HAP-1 (cell line): ENCODE measurements around the gene CKLF.
"Not testable (repeated sequence)": the region's sequence is repeated elsewhere in the genome, so short reads cannot be mapped to it uniquely, and the experiment has no call there.

ENCODE experiments used
- DNase-seq, 2 experiments: peaks; one replicate each; pipeline ENCODE4 v3.0.0-alpha.2; 2016 to 2020; ENCODE audit warnings: low spot score in 2 of 2
- H3K27me3 ChIP-seq: fragments of 250-450 bp; sonication (Bioruptor Pico); 2 replicates; pipeline ENCODE4 v1.5.1; 2020; ENCODE audit warnings: low read depth, mild to moderate bottlenecking, moderate library complexity
- H3K36me3 ChIP-seq: fragments of 250-450 bp; sonication (Bioruptor Pico); replicated peaks from 2 replicates; pipeline ENCODE4 v1.5.1; 2020; ENCODE audit warnings: mild to moderate bottlenecking
- H3K4me1 ChIP-seq: fragments of 250-450 bp; sonication (Bioruptor Pico); 2 replicates; pipeline ENCODE4 v1.5.1; 2020; ENCODE audit warnings: mild to moderate bottlenecking
- H3K4me3 ChIP-seq: fragments of 250-450 bp; sonication (Bioruptor Pico); 2 replicates; pipeline ENCODE4 v1.5.1; 2020; ENCODE audit warnings: mild to moderate bottlenecking, moderate library complexity
- H3K9me3 ChIP-seq: fragments of 250-450 bp; sonication (Bioruptor Pico); 2 replicates; pipeline ENCODE4 v1.5.1; 2020; ENCODE audit warnings: mild to moderate bottlenecking, moderate library complexity
- in situ Hi-C: fragments of 300-500 bp; cut with MboI; formaldehyde crosslinking; loops from 3 replicates; pipeline ENCODE4 v1.14.3; 2020; ENCODE audit warnings: low sequenced_read_pairs, inconsistent platforms, mixed read lengths

Gene CKLF

DNA sequence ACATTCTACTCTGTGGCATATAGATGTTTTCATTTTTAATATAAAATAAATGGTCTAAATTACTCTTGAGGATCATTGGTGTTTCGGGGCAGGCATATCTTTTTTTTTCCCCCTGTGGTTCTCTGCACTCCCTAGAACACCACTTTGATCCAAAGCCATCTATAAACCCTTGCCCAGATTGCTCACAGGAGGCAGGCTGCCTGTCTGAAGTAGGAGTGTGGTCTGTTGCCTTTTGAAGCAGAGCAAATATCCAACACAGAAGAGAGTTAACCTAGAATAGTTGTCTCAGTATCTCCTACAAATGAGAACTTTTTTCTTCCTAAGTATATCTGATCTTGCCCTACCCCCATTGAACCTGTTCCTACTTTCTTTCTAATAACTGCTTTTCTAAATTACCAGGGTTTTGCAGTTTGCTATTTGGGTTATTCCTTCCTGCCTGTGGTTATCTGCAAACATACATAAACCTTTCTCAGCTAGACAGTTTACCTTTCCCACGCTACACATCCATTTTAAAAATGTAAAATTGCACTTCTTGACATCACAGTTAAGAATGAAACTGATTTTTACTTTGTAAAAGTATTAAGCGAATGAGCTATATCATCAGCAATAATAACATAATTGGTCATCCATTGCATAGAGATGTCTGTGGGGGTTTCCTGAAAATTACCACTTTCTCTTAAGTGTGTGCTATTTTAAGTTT is 9.2 kb downstream of the CKLF start:
- DNase-seq: no peak
- no peaks in the 10 kb centered on the region for H3K9me3 ChIP-seq
- H3K4me1 ChIP-seq: no peaks in the 10 kb centered on the region
- peaks cover 19% of the 10 kb centered on the region for H3K36me3 ChIP-seq
- in situ Hi-C loops: no loop called here
- no peaks in the 10 kb centered on the region for H3K27me3 ChIP-seq
- H3K4me3 ChIP-seq: no peak overlapping the region

DNA sequence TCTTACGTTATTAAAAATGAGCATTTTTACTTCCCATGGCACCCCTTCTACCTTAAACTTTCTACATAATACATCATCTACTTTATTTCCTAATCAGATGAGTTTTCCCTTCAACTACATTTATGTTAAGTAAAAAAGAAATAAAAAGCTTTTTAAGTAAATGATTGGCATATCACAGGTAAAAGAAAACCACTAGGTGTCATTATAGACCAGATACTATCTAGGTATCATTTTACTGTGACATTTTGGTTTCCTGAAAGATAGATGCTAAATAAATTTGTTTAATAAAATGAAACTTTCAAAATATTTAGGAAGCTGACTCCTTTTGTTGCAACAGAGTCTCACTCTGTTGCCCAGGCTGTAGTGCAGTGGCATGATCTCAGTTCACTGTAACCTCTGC is 10.0 kb downstream of the CKLF start:
- Histone ChIP-seq H3K4me1 (no peaks in the 10 kb centered on the region), H3K9me3 (no peaks in the 10 kb centered on the region), H3K36me3 (peaks cover 17% of the 10 kb centered on the region), H3K4me3 (no peak overlapping the region), H3K27me3 (no peaks in the 10 kb centered on the region)
- in situ Hi-C loops: no loop called here
- no peak for DNase-seq

DNA sequence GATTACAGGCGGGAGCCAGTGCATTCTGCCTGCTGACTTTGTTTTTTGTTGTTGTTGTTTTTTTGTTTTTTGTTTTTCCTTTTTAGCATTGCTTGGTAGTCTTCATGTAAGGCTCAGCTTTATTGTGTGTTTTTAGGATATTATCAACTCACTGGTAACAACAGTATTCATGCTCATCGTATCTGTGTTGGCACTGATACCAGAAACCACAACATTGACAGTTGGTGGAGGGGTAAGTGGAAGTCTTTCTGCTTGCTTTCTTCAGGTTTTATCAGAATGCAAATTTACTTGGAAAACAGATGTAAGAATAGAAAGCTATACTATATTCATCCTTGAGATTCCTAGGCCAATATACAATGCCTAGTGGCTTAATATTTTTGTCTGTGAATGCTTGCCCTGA is 10.6 kb downstream of the CKLF start:
- Histone ChIP-seq H3K4me1 (no peaks in the 10 kb centered on the region), H3K9me3 (no peaks in the 10 kb centered on the region), H3K4me3 (no peak overlapping the region), H3K27me3 (no peaks in the 10 kb centered on the region), H3K36me3 (peaks cover 12% of the 10 kb centered on the region)
- no peak for DNase-seq
- in situ Hi-C loops: no loop called here

DNA sequence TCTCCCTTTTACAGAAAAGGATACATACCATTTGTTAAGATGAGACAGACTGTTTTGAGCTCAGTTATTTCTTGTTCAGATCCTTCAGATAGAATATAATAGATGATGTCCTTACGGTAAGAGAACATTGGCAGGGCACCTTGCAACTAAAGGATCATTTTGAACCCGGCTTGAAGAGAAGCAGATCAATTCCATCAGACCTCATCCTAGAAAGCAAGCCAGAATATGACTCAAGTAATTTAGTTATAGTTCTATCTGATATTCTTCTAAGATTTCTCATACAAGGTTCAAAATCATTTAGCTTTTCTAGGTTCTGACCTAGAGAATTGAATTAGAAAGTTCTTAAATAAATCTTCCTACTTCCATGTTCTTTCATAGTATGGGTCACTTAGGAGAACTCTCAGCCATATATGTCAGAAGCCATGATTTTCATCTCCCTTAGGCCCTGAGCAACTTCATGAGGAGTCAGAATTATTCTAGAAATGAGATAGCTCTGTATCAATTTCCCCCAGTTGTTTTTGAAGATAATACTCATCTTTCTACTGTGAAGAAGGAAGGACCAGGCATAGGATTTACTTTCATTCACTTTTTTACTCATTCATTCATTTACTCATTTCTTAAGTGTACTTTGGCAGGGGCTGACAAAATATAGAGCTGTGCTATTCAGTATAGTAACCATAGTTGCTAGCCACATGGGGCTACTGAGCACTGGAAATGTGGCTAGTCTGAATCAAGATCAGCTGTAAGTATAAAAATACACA is 11.4 kb downstream of the CKLF start:
- DNase-seq: no peak
- in situ Hi-C loops: no loop called here
- H3K36me3 ChIP-seq: peaks cover 11% of the 10 kb centered on the region
- H3K27me3 ChIP-seq: no peaks in the 10 kb centered on the region
- no peak overlapping the region for H3K4me3 ChIP-seq
- no peaks in the 10 kb centered on the region for H3K9me3 ChIP-seq
- H3K4me1 ChIP-seq: no peaks in the 10 kb centered on the region

DNA sequence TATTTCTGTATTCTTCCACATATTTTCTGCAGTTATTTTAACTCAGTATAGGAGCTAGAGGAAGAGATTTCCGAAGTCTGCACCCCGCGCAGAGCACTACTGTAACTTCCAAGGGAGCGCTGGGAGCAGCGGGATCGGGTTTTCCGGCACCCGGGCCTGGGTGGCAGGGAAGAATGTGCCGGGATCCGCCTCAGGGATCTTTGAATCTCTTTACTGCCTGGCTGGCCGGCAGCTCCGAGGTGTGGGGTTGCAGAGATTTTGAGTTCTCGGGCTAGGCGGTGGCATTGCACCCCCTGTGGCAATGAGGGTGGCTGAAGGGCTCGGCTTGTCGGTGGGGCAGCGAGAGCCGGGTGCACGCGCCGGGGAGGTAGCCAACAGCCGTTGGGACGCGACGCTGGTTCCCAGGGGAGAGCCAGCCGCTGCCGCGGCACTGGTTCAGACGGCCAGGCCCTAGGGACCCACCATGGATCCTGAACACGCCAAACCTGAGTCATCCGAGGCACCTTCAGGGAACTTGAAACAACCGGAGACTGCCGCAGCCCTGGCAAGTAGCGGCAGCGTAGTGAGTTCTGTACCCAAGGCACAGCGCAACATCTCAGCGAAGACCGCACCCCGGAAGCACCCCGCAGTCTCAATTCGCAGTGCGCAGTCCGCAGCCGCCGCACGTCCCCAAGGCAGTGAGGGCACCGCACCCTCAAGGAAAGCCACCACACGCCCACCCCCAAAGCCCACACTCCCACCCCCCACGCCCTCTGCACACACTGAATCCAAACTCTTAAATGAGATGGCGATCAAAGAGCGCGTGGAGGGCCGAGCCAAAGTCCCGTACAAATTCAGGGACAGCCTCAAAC is 13.9 kb downstream of the CKLF start, which contains the start of gene CMTM1:
CMTM1 (plus strand) TSS at position 389 of the 851 bp plus-strand sequence; CDS start at position 464, 75 bp downstream.
- no peak for DNase-seq
- in situ Hi-C loops: no loop called here
- Histone ChIP-seq H3K36me3 (peaks cover 11% of the 10 kb centered on the region), H3K4me1 (no peaks in the 10 kb centered on the region), H3K4me3 (no peak within 1 kb of the TSS), H3K9me3 (no peaks in the 10 kb centered on the region), H3K27me3 (no peaks in the 10 kb centered on the region)

DNA sequence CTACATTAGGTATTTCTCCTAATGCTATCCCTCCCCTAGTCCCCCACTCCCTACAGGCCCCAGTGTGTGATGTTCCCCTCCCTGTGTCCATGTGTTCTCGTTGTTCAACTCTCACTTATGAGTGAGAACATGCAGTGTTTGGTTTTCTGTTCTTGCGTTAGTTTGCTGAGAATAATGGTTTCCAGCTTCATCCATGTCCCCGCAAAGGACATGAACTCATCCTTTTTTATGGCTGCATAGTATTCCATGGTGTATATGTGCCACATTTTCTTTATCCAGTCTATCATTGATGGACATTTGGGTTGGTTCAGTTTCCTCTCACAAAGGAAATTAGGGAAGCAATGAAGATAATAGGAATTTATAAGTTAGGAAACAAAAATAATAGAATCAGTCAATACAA is 14.9 kb downstream of the CKLF start:
- H3K4me3 ChIP-seq, H3K4me1 ChIP-seq, H3K27me3 ChIP-seq, H3K9me3 ChIP-seq, DNase-seq, in situ Hi-C loops: not testable (repeated sequence)
- peaks cover 11% of the 10 kb centered on the region for H3K36me3 ChIP-seq

DNA sequence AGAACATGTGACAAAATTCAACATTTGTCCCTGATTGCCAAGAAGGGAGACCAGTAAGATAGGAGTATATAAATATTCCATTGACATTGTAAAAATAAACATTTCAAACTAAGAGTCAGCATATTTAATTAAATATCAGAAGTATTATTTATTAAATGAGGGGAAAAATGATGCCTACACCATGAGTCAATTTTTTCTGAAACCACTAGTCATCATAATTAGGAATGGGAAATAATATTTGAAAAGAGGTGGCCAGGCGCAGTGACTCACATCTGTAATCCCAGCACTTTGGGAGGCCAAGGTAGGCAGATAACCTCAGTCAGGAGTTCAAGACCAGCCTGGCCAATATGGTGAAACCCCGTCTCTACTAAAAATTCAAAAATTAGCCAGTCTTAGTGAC is 16.0 kb downstream of the CKLF start:
- DNase-seq: no peak
- Histone ChIP-seq H3K27me3 (no peaks in the 10 kb centered on the region), H3K4me3 (no peak overlapping the region), H3K9me3 (no peaks in the 10 kb centered on the region), H3K4me1 (no peaks in the 10 kb centered on the region), H3K36me3 (peaks cover 8% of the 10 kb centered on the region)
- in situ Hi-C loops: no loop called here

DNA sequence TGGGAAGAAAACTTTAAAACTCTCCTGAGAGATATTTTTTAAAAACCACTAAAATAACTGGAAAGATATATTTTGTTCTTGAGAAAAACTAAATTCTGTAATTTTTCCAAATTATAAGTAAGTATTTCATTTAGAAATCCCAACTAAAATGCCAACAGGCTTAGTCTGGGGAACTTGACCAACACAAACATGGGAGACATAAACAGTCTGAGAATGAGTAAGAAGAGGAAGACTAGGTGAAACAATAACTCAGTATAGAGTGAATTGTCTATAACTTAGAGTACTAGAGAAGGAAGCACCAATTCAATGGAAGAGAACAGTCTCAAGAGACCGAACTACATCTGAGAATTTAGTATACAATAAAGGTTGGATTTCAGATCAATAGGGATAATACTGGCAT is 16.8 kb downstream of the CKLF start:
- Histone ChIP-seq H3K4me1 (no peaks in the 10 kb centered on the region), H3K27me3 (no peaks in the 10 kb centered on the region), H3K9me3 (no peaks in the 10 kb centered on the region), H3K36me3 (peaks cover 3% of the 10 kb centered on the region), H3K4me3 (no peak overlapping the region)
- in situ Hi-C loops: no loop called here
- no peak for DNase-seq

DNA sequence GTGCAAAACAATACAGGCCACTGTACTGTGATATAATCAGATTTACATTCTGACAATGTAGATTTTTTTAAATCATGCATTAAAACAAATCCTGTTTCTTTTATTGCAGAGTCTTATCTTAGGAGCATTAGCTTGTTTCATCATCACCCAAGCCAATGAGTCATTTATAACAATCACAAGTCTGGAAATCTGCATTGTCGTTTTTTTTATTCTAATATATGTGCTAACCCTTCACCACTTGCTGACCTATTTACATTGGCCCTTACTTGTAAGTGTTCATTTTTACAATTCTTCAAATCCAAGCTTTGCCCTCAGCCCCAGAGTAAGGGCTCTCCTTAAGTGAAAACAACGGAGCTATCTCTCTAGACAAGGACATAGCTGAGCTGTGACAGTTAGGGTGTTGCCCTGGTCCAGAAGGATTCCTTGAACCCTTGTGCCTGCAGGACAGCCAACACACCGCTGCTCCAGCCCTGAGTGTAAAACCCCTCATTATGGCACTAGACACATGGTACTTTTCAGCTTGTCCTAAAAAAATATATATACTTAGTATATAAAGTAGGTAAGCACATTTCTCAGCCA is 17.5 kb downstream of the CKLF start:
- peaks cover 3% of the 10 kb centered on the region for H3K36me3 ChIP-seq
- H3K4me3 ChIP-seq: no peak overlapping the region
- no peaks in the 10 kb centered on the region for H3K4me1 ChIP-seq
- no peaks in the 10 kb centered on the region for H3K9me3 ChIP-seq
- DNase-seq: no peak
- in situ Hi-C loops: no loop called here
- H3K27me3 ChIP-seq: no peaks in the 10 kb centered on the region

DNA sequence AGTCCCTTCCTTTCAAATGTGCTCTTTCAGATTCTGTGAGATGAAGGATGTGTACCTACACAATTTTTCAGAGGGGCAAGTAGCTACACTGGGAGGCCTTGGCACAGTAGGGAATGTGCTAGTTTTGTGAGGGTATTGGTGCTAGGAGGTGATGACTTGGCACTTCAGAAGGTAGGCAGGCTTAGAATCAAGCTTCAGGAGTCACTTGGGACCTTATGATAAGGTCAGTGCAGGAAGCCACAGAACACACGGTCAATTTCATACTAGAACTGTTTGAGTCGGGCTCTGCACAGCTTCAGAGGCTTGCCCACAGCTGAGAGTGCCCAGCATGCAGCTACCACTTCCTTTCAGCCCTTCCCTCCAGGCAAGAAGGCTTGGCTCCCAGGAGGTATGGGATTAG is 20.0 kb downstream of the CKLF start:
- H3K4me3 ChIP-seq: no peak overlapping the region
- no peaks in the 10 kb centered on the region for H3K27me3 ChIP-seq
- H3K9me3 ChIP-seq: no peaks in the 10 kb centered on the region
- DNase-seq: no peak
- H3K36me3 ChIP-seq: no peaks in the 10 kb centered on the region; the same call in 1 of the 2 replicates
- no peaks in the 10 kb centered on the region for H3K4me1 ChIP-seq
- in situ Hi-C loops: no loop called here

DNA sequence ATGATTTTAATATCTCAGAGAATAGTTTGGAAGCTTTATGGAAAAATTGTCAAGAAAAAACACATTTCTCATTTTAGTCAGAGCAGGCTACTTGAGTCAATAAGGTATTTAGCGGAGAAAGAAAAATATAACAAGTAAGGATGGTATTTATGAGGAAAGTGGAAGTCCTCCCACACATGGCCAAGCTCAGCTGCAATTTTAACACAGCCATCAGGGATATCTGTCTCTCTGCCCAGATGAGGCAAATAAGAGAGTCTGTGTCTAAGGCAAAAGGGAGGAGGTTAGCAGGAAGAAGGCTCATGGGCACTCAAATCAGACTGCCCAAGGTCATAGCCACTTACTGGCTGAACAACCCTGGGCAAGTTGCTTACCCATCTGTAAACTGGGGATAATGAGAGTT is 21.7 kb downstream of the CKLF start:
- Histone ChIP-seq H3K36me3 (no peaks in the 10 kb centered on the region), H3K9me3 (no peaks in the 10 kb centered on the region), H3K4me1 (no peaks in the 10 kb centered on the region), H3K4me3 (no peak overlapping the region), H3K27me3 (no peaks in the 10 kb centered on the region)
- in situ Hi-C loops: no loop called here
- no peak for DNase-seq

DNA sequence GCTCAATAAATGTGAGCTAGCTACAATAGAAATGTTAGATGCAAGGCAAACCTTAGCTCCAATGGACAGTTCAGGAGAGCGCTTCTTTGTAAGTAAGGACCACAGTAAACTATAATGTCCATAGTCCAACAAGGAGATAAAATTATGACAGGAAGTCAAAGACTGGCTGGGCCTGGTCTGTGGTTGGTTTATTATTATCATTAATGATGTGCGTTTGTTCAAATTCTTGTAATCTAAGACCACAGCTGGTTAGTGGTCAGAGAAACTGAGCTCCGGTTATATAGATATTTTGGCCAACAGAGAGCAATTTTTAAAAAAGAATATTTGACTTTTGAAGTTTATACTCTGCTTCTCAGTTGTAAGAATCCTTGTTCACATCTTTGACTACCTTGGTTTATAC is 22.2 kb downstream of the CKLF start:
- Histone ChIP-seq H3K4me1 (no peaks in the 10 kb centered on the region), H3K4me3 (no peak overlapping the region), H3K36me3 (no peaks in the 10 kb centered on the region), H3K27me3 (no peaks in the 10 kb centered on the region), H3K9me3 (no peaks in the 10 kb centered on the region)
- in situ Hi-C loops: no loop called here
- no peak for DNase-seq

DNA sequence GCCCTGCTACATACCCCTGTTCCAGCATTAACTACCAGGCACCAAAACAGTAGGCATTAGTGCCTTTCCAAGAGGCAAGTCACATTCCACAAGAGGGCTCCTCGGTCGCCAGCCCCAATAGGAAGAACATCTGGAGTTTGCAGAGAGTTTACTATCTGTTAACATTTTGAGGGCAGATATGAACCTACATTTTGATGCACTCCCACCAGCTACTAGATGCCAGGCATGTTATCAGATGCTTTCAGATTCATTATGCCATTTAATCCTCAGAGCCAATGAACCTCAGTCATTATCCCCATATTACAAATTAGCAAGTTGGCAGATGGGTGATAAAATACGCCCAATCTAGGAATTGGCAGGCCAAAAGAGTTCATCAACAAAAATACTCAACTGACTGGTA is 22.7 kb downstream of the CKLF start:
- no peaks in the 10 kb centered on the region for H3K27me3 ChIP-seq
- no peaks in the 10 kb centered on the region for H3K36me3 ChIP-seq
- no peaks in the 10 kb centered on the region for H3K9me3 ChIP-seq
- in situ Hi-C loops: no loop called here
- DNase-seq: no peak
- no peak overlapping the region for H3K4me3 ChIP-seq
- no peaks in the 10 kb centered on the region; the same call in 1 of the 2 replicates for H3K4me1 ChIP-seq
